Measurements from ENCODE around the gene VNN1. TPM values are rescaled to one million over a fixed set of nuclear protein-coding genes. Genes with fewer than 3 reads are reported as not detected.

The VNN1 gene
- polyA plus RNA-seq, 1 experiment: not detected

GRCh38 chr6:132675749-132676148, 38.1 kb downstream of the VNN1 start:
- CTCF ChIA-PET: no interaction called here
- Histone ChIP-seq H3K36me3 (ENCODE audit: control insufficient read depth, insufficient read depth, low read length) (no peaks in the 10 kb centered on the region), H3K27me3 (ENCODE audit: control insufficient read depth, insufficient read depth, low read length) (no peaks in the 10 kb centered on the region), H3K4me3 (ENCODE audit: low read depth, low read length) (no peak overlapping the region)
- no peak for TF ChIP-seq CTCF (IDR thresholded peaks at IDR 0.05; ENCODE audit: insufficient read depth, low read depth, low read length)
- no peak for DNase-seq (ENCODE audit: low read depth)
- POLR2A ChIA-PET: no interaction called here

- ChIA-PET POLR2A (no interaction called here), CTCF (interaction anchor here (0.6 to 1.0 kb wide), 2 partner anchors 116 to 1248 kb away, joined by 3 read pairs; no protein-coding TSS in a partner anchor)
- no peak for DNase-seq (ENCODE audit: low read depth)
- H3K36me3 ChIP-seq (ENCODE audit: control insufficient read depth, insufficient read depth, low read length): no peaks in the 10 kb centered on the region
- no peak overlapping the region for H3K4me3 ChIP-seq (ENCODE audit: low read depth, low read length)
- no peak for TF ChIP-seq CTCF (IDR thresholded peaks at IDR 0.05; ENCODE audit: insufficient read depth, low read depth, low read length)
- no peaks in the 10 kb centered on the region for H3K27me3 ChIP-seq (ENCODE audit: control insufficient read depth, insufficient read depth, low read length)
Measured at GRCh38 chr6:132675002-132675401, 38.9 kb downstream of the VNN1 start.

- ChIA-PET POLR2A (no interaction called here), CTCF (interaction anchor here (0.6 to 1.9 kb wide), 2 partner anchors 10 to 125 kb away, joined by 3 to 7 read pairs; partner anchors contain the start of gene SLC18B1)
- H3K4me3 ChIP-seq (ENCODE audit: low read depth, low read length): no peak overlapping the region
- H3K27me3 ChIP-seq (ENCODE audit: control insufficient read depth, insufficient read depth, low read length): no peaks in the 10 kb centered on the region
- no peak for DNase-seq (ENCODE audit: low read depth)
- TF ChIP-seq CTCF (IDR thresholded peaks at IDR 0.05; ENCODE audit: insufficient read depth, low read depth, low read length): no peak
- H3K36me3 ChIP-seq (ENCODE audit: control insufficient read depth, insufficient read depth, low read length): no peaks in the 10 kb centered on the region
Measured at GRCh38 chr6:132673376-132674094, 40.3 kb downstream of the VNN1 start.

- CTCF ChIA-PET: interaction anchor here (0.6 to 4.2 kb wide), 3 partner anchors 102 to 127 kb away, joined by 3 to 37 read pairs (median 4); partner anchors contain the start of gene SLC18B1
- Histone ChIP-seq H3K27me3 (ENCODE audit: control insufficient read depth, insufficient read depth, low read length) (no peaks in the 10 kb centered on the region), H3K36me3 (ENCODE audit: control insufficient read depth, insufficient read depth, low read length) (no peaks in the 10 kb centered on the region), H3K4me3 (ENCODE audit: low read depth, low read length) (no peak overlapping the region)
- no peak for TF ChIP-seq CTCF (IDR thresholded peaks at IDR 0.05; ENCODE audit: insufficient read depth, low read depth, low read length)
- no peak for DNase-seq (ENCODE audit: low read depth)
- POLR2A ChIA-PET: no interaction called here
Measured at GRCh38 chr6:132671295-132671694, 42.6 kb downstream of the VNN1 start.

GRCh38 chr6:132669690-132670291, 44.1 kb downstream of the VNN1 start:
- Histone ChIP-seq H3K27me3 (ENCODE audit: control insufficient read depth, insufficient read depth, low read length) (no peaks in the 10 kb centered on the region), H3K4me3 (ENCODE audit: low read depth, low read length) (no peak overlapping the region), H3K36me3 (ENCODE audit: control insufficient read depth, insufficient read depth, low read length) (no peaks in the 10 kb centered on the region)
- ChIA-PET POLR2A (no interaction called here), CTCF (interaction anchor here (0.6 to 4.2 kb wide), 20 partner anchors 9 to 143 kb away, joined by 3 to 37 read pairs (median 3); partner anchors contain the start of gene SLC18B1)
- TF ChIP-seq CTCF (IDR thresholded peaks at IDR 0.05; ENCODE audit: insufficient read depth, low read depth, low read length): peak; percentile 43
- DNase-seq (ENCODE audit: low read depth): no peak

Data from BJ (cell line).